ENCODE data around the gene DICER1. TPM values are rescaled to one million over a fixed set of nuclear protein-coding genes. Genes with fewer than 3 reads are reported as not detected.

DICER1 gene
- total RNA-seq, 1 donor from 2014 or later, result 69.6 TPM

DNA sequence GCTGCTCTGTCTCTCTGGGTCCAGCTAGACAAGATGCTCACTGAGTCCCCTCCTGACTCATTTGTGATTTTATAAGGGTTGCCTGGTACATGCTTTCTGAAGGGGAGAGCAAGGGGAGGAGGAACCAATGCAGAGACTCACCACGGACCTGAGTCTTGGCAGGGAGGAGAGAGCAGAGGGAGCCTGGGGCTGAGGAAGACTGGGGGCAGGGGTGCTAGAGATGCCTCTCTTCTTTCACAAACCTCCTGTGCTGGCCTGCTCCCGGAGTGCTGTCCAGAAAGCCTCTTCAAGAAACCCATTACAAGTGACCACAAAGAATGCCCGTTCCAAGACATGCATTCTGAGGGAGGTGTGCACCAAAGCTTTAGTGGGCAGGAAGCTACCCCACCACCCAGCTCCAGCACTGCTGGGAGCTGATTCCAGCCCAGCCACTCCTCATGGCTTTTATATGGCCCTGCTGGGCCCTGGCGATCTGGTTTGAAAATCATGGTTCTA lies 33.1 kb upstream of the DICER1 start:
- H3K36me3 Mint-ChIP-seq (ENCODE audit: low read depth), result peaks cover 35% of the 10 kb centered on the region
- peaks cover 7% of the 10 kb centered on the region for H3K27me3 Mint-ChIP-seq
- TF ChIP-seq, protein P1, sequence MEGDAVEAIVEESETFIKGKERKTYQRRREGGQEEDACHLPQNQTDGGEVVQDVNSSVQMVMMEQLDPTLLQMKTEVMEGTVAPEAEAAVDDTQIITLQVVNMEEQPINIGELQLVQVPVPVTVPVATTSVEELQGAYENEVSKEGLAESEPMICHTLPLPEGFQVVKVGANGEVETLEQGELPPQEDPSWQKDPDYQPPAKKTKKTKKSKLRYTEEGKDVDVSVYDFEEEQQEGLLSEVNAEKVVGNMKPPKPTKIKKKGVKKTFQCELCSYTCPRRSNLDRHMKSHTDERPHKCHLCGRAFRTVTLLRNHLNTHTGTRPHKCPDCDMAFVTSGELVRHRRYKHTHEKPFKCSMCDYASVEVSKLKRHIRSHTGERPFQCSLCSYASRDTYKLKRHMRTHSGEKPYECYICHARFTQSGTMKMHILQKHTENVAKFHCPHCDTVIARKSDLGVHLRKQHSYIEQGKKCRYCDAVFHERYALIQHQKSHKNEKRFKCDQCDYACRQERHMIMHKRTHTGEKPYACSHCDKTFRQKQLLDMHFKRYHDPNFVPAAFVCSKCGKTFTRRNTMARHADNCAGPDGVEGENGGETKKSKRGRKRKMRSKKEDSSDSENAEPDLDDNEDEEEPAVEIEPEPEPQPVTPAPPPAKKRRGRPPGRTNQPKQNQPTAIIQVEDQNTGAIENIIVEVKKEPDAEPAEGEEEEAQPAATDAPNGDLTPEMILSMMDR (IDR thresholded peaks at IDR 0.05), result no peak
- no peak overlapping the region for H3K27ac Mint-ChIP-seq
- H3K4me3 Mint-ChIP-seq, result no peak overlapping the region
- no peak for DNase-seq
- intact Hi-C loops (cut with micrococcal nuclease), result no loop called here
- POLR2A ChIA-PET, result no interaction called here
- H3K9me3 Mint-ChIP-seq, result peaks cover 8% of the 10 kb centered on the region
- CTCF ChIA-PET, result no interaction called here
- H3K4me1 Mint-ChIP-seq, result peaks cover 5% of the 10 kb centered on the region
- ATAC-seq (ENCODE audit: low read depth), result no peak

DNA sequence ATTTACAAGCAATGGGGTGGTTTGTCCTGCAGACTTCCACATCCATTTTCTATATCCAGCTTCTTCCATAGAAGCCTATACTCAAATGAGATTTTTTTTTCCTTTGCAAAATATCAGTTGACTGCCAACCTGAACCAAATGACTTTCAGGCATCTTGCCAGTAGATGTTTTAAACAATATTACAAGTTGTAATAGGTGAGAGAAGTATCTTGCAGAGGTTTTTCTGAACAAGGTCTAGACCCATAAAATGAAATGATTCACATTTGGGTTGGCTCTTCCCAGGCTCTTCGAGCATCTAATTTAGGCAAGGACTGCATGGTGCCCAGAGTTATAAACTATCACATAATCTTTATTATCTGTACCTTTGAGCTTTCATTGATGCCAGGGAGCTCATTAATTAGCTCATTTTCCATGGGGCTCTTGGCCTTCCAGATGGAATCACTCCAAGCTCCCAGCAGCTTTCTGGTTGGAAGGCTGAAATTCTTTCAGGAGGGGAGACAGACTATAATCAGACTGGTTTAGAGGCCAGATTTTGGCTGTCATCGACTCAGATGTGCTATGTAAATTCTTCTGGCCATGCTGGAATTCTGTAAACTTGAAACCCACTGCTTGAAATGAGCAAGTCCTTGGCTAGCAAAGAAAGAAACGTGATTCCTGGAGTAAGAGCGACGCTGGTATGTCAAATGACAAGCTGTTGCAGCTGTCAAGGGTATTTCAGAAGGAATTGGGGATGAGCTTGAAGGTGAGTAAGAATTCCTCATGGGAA lies 32.2 kb upstream of the DICER1 start:
- H3K9me3 Mint-ChIP-seq, result peaks cover 8% of the 10 kb centered on the region
- H3K4me3 Mint-ChIP-seq, result no peak overlapping the region
- H3K4me1 Mint-ChIP-seq, result peaks cover 5% of the 10 kb centered on the region
- peaks cover 35% of the 10 kb centered on the region for H3K36me3 Mint-ChIP-seq (ENCODE audit: low read depth)
- H3K27ac Mint-ChIP-seq, result no peak overlapping the region
- intact Hi-C loops (cut with micrococcal nuclease), result no loop called here
- ATAC-seq (ENCODE audit: low read depth), result no peak
- H3K27me3 Mint-ChIP-seq, result peaks cover 12% of the 10 kb centered on the region
- DNase-seq, result no peak
- TF ChIP-seq, protein P1 (IDR thresholded peaks at IDR 0.05), result no peak
- CTCF ChIA-PET, result no interaction called here
- POLR2A ChIA-PET, result no interaction called here

DNA sequence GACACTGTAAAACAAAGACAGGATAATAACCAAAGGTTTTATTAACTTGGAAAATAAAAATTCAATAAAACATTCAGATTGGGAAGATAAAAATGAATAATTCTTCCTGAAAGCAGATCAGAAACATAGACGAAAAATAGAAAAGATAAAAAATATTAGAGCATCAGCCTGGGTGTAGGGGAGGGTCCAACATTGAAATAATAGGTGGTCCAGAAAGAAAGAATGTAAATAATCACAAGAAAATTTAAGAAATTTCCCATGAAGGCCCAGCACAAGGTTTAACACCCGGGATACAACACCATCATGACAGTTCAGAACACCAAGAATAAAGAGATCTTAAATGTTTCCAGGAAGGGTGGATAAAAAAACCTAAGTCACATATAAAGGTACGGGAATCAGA lies 31.1 kb upstream of the DICER1 start:
- DNase-seq (no peak), ATAC-seq (ENCODE audit: low read depth) (no peak)
- TF ChIP-seq, protein P1 (IDR thresholded peaks at IDR 0.05), result no peak
- peaks cover 8% of the 10 kb centered on the region for H3K9me3 Mint-ChIP-seq
- POLR2A ChIA-PET, result no interaction called here
- CTCF ChIA-PET, result no interaction called here
- peaks cover 25% of the 10 kb centered on the region for H3K36me3 Mint-ChIP-seq (ENCODE audit: low read depth)
- H3K4me1 Mint-ChIP-seq, result peaks cover 5% of the 10 kb centered on the region
- no peak overlapping the region for H3K4me3 Mint-ChIP-seq
- H3K27ac Mint-ChIP-seq, result no peak overlapping the region
- intact Hi-C loops (cut with micrococcal nuclease), result no loop called here
- H3K27me3 Mint-ChIP-seq, result peaks cover 12% of the 10 kb centered on the region

DNA sequence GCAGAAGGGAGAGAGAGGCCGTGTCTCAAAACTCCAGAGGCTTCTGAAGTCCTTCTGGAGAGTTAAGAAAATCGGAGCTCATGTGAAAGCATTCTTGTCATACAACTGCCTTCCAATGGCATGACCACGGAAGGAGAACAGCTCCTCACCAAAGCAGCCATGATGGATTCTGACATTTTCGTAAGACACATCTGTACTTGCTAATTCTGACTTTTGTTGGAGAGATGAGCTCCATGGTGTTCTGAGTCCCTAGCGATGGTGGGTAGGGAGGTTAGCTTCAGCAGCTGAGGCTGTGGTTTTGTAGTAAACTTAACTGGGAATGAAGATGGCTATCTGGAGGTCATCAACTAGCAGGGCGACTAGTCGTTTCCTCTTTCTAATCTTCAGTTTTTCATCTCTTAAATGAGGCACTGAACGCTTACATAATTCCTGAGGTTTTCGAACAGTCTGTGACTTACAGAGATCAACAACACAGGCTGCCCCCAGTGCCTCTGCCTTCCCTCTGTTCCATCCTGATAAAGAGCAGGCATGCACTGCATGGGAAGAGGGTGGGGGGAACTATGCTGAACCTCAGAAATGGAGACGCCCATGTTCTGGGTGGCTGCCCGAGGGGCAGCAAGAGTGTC lies 28.6 kb upstream of the DICER1 start:
- ChIA-PET CTCF (no interaction called here), POLR2A (interaction anchor here (1.5 kb wide), 1 partner anchor 11 kb away, joined by 4 read pairs; no protein-coding TSS in a partner anchor)
- intact Hi-C loops (cut with micrococcal nuclease), result loop anchor here (2.0 kb wide), 1 partner anchor 13 kb away; no protein-coding TSS in a partner anchor
- H3K4me1 Mint-ChIP-seq, result peaks cover 5% of the 10 kb centered on the region
- H3K36me3 Mint-ChIP-seq (ENCODE audit: low read depth), result peaks cover 19% of the 10 kb centered on the region
- no peak for DNase-seq
- no peak overlapping the region for H3K27ac Mint-ChIP-seq
- no peak overlapping the region for H3K4me3 Mint-ChIP-seq
- H3K27me3 Mint-ChIP-seq, result peaks cover 12% of the 10 kb centered on the region
- H3K9me3 Mint-ChIP-seq, result peaks cover 8% of the 10 kb centered on the region
- TF ChIP-seq, protein P1 (IDR thresholded peaks at IDR 0.05), result no peak
- ATAC-seq (ENCODE audit: low read depth), result no peak

DNA sequence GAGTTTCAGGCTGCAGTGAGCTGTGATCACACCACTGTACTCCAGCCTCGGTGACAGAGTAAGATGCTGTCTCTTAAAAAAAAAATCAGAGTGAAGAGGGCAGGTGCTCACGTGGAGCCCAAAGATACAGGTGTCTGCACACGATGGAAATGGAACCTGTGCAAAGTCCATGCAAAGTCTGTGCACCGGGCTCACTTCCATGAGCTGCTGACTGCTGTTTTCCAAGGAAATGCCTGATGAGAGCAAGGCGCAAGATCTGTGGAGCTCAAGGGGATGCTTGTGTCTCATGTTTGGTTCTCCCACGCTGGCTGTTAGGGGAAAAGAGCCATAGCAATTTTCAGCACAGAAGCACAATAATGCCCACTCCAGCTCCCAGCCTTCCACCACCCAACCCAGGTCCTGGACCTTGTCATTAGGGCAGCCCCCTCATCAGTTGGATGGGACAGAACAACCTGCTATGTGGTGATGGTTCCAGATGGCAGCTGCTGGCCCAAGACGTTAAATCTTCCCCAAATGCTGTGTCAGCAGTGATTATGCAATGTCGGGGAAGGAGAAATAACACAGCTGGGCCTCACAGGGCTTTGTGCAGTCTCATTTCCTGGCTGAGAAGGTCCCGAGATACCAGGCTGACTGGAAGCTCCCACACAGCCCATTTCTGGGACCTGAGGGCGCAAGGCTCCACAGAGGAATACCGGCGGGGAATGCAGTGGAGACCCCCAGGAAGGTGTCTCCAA lies 27.9 kb upstream of the DICER1 start:
- H3K9me3 Mint-ChIP-seq, result peaks cover 8% of the 10 kb centered on the region
- CTCF ChIA-PET, result no interaction called here
- peaks cover 5% of the 10 kb centered on the region for H3K4me1 Mint-ChIP-seq
- POLR2A ChIA-PET, result interaction anchor here (1.5 kb wide), 1 partner anchor 11 kb away, joined by 4 read pairs; no protein-coding TSS in a partner anchor
- H3K27me3 Mint-ChIP-seq, result peaks cover 12% of the 10 kb centered on the region
- H3K36me3 Mint-ChIP-seq (ENCODE audit: low read depth), result peaks cover 17% of the 10 kb centered on the region
- no peak overlapping the region for H3K4me3 Mint-ChIP-seq
- TF ChIP-seq, protein P1 (IDR thresholded peaks at IDR 0.05), result no peak
- no peak overlapping the region for H3K27ac Mint-ChIP-seq
- ATAC-seq (ENCODE audit: low read depth) (no peak), DNase-seq (no peak)
- intact Hi-C loops (cut with micrococcal nuclease), result no loop called here

Data from activated B cell treated with CpG ODN at 0.5 μM for 24 hours (primary cell).